Stimulated activated CD4-positive, alpha-beta T cell treated with anti-CD3 and anti-CD28 coated beads, TNF-alpha, amount 100 ng/mL, for 1 hour (primary cell): ENCODE measurements around the gene GPC3.
"Not testable (repeated sequence)": the region's sequence is repeated elsewhere in the genome, so short reads cannot be mapped to it uniquely, and the experiment has no call there.

Experiments used
- DNase-seq, 3 donors: peaks; one replicate each; pipeline ENCODE4 v3.0.0-alpha.2; 2020; ENCODE audit warnings: low read depth in 3 of 3, low spot score in 1 of 3

The GPC3 gene

DNA sequence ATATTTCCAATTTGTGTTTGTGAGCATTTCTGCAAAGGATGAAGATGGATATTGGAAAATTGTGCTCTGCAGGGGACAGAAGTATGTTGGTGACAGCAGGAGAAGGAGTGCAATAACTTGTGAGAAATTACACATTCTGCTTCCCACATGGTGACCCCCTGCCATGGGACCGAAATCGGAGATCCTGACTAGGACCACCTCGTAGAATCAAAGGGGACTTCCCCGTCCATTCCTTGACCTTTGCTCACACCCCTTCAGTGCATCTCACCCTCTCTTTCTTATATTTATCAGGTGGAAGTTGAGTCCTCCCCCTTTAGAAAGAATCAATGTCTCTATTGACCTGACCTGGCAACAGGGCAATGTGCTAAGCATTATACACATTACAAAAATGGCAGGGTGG, 451.2 kb downstream of the GPC3 start:
- DNase-seq, result no peak

DNA sequence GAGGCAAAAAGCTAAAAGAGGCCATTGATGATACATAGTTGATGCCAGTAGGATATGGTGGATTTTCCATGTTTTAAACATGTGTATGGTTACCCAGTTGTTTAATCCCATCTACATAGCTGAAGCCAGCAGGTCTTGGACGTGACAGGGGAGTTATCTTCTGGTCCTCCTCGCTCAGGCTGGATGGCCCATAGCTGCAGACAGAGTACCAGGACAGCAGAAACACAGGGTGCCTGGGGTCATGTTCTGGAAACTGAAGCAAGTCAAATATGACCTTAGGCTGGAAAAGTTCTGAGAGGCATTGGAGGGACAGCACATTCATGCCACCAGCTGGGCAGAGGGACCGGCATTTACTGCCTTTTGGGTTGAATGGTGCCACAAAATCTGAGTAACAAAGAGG, 452.1 kb downstream of the GPC3 start:
- DNase-seq, result no peak

DNA sequence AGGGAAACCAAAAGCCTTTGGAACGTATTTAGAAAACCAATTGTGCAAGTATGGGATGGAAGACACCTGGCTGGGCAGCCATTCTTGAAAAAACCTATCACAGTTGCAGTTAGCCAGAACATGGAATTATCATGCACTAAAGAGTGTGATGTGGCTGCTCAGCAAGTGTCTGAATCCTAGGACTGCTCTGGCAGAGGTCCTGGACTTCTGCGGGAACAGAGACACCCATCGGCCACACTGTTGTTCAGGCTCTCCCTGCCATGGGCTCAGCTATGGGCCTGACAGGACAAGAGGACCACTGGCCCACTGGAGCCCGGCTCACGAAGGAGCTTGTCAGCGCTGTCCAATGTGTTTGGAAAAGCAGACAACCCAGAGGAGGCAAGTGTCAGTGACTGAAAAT, 454.4 kb downstream of the GPC3 start:
- no peak for DNase-seq

DNA sequence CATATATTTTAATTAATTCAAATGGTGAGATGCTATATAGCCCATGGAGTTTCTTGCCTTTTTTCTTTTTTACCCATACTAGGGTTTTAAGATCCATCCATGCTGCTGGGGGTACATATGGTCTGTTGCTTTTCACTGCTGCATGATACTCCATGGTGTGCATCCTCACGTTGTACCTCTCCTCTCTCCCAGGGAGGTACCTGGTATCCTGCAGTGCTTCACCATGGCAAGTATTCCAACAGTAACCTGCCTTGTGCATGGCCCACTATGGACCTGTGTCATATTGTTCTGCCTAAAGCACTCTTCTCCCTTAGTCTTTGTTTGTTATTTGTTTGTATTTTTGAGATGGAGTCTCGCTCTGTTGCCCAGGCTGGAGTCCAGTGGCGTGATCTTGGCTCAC, 455.8 kb downstream of the GPC3 start:
- DNase-seq, result no peak

DNA sequence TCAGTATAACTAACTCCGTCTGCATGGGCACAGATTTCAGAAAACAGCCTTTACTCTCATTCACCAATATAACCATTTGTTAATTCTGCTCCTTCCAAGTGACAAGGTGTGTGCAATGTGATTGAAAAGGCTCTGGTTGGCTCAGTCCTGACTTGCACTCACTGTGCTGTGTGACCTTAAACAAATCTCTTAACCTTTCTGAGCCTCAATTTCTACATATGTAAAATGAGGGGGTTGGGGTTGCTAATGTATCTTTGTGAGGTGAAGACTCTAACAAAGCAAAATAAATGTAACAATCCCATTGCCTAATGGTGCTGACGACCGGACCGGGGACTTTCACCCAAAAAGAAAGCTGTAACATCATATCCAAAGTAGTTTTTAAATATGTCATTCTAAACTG, 457.6 kb downstream of the GPC3 start:
- no peak for DNase-seq

DNA sequence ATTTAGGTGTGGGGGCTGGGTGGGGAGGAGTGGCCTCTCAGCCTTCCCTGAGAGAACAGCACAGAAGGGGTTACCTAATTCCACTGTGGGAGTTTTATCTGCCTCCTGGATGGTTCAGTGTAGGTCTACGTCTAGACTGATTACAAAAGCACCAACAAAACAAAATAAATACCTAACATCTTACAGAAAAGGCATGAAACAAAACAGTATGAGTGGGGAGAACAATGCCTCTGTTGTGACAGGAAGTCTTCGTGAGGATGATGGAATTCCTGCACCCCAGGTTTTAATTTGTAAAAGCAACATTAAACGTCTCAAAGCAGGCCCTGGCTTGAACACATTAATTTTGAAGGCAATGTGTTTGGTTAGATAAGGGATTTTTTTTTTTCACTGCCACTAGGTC, 458.0 kb downstream of the GPC3 start:
- DNase-seq, result no peak

DNA sequence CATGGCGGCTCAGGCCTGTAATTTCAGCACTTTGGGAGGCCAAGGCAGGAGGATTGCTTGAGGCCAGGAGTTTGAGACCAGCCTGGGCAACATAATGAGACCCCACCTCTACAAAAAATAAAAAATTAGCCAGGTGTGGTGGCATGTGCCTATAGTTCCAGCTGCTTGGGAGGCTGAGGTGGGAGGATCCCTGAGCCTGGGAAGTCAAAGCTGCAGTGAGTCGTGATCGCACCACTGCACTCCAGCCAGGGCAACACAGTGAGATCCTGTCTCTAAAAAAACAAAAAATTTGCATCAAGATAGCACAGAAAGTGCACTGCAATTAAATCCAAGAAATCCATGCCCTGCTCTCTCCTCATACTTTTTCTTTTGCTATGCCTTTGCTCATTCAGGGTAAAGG, 458.6 kb downstream of the GPC3 start:
- DNase-seq, result not testable (repeated sequence)

DNA sequence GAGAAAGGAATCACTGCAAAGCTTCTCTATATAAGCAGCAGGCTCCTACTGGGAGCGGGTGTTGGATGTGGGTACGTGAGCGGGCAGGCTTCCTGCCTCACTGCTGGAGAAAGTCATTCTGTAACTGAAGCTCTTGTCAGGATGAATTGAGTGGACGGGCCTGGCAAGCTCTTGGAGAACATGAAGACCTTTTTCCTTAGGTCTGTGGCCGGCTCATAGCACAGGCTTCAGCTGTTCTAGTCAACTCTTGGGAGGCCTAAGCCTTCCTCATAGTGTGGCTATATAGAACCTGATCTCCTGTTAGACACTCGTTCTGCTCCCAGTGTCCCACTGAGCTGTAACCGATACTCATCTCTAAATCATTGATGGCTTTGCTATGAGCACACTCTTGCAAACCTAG, 461.9 kb downstream of the GPC3 start:
- DNase-seq, result no peak

DNA sequence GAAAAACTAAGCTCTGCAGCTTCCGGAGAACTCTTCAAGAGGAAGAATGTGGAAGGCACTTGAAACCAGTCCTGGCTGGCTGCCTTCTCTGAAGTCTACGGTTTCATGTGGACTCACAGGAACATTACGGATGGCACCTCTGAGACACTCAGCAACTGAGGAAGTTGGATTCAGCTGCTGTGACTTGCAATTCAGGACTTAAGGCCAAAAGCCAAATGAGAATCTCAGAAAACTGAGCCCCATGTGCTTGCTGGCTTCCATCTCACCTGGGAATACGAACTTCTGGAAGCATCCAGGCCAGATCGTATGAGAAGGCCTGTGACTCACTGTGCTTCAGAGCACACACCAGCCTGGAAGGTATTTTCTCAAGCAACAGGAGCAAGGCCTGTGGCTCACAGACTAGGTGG, 462.3 kb downstream of the GPC3 start:
- DNase-seq, result no peak

DNA sequence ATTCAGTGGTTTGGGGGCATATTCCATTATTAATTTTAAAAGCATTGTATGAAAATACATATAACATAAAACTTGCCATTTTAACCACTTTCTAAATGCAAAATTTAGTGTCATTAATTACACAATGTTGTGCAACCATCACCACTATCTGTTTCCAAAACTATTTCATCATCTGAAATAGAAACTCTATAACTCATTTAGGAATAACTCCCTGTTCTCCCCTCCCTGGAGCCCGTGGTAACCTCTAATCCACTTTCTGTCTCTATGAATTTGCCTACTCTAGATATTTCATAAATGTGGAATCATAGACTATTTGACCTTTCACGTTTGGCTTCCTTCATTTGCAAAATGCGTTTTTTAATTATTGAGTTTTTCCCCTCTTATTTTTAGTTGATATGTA, 468.7 kb downstream of the GPC3 start:
- DNase-seq, result no peak

DNA sequence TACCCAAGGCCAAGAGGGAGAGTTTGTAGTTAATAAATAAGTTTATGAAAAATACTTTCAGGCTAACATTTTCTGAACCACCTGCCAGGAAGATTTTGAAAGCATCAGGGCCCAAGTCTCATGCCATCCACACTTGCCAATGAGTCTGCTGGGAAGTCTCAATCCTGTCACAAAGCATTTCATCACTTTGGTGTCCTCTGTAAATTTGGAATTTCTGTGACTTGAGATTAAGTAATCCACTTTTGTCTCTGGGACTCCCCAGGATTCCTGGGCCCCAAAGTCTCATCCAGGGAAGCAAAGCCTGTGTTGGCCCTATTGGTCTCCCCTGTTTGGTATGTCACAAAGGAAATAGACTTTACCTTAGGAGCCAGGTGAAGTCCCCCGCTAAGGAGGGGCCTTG, 470.9 kb downstream of the GPC3 start:
- DNase-seq, result no peak

DNA sequence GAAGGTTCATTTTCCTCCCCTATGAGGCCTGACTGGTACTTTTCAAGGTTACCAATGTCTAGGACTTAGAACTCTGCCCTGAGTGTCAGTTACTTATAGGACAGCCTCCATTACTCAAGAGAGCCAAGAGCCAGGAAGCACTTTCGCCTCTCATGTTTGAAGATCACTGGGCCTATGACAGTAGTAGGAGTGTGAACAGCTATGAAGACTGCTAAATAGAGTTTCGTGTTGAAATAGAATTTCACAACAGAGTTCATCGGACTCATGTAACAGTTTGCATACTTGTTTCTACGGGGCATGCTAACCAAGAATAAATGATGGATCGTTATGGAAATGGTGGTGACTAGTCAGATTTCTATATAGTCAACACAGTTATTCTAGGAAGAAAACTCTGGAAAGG, 472.3 kb downstream of the GPC3 start:
- DNase-seq, result no peak

DNA sequence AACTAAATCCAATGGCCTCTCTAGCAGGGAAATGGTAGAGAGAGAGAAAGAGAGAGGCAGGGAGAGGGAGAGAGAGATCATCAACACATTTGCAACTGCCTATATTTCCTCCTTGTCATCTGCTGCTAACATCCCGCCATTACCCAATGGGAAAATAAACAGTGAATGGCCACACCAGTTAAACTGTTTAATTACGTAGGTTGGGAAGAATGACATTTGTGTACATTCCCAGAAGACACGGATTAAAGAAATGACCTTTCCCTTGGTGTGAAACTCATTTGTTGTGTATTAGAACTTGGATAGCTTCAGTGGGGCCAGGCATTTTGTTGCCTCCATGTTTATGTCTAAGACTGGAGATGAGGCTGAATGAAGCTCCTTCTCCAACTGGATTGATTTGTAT, 474.4 kb downstream of the GPC3 start:
- DNase-seq, result no peak

DNA sequence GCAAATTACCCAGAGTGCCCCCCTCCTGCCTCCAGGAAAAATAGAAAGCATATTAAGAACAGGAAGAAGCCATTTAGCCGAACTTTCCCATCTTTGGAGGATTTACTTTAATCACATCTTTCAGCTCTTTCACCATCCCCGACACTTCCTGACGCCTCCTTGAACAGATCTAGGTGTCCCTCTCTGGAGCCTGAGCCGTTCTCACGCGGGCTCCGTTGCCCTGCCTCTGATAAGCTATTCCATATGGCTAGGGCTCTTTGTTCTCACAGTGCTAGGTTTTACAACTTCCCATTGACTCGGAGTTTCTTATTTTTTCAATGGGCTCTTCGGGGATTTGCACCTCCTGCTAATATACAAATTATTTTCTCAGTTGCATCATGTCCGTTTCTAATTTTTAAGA, 488.0 kb downstream of the GPC3 start:
- no peak for DNase-seq

DNA sequence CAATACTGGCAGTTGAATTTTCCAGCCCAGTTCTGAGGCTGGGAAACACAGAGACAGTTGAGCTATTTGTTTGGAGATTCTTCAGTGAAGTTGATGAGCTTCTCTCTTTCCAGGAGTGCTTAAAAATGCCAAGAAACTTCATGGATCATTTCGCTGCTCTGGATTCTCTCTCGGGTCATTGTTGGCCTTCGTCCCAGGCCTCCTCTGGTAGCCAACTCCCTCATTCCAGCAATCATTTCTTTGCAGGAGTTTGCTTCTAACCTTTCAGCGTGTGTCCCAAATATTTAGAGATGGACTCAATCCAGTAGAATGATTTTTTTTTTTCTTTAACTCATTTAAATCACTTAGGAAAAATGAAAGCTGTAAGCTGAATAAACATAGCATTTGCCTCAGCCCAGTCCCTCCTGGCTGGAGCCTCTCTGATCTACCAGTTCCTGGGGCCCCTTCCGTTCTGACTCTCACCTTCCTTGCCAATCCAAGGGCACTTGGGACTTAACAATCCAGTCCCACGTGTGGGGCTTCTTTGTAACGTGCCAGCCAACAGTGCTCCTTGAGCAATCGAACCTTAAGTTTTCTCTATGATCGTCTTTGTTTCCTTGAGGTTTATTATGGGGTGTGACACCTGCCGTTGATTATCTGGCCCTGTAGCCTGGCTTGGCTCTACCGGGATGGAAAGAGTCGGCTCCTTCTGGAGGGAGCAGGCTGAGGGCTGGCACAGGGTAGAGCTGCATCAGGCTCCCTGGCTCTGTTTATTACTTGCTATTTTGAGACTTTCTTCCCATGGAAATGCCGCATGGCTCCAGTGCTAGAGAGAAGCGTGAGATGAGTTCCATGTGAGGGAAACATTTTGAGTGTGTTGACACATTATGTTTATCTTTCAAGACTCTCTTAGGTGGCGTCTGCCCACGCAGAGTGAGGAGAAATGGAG, 489.7 kb downstream of the GPC3 start:
- no peak for DNase-seq

DNA sequence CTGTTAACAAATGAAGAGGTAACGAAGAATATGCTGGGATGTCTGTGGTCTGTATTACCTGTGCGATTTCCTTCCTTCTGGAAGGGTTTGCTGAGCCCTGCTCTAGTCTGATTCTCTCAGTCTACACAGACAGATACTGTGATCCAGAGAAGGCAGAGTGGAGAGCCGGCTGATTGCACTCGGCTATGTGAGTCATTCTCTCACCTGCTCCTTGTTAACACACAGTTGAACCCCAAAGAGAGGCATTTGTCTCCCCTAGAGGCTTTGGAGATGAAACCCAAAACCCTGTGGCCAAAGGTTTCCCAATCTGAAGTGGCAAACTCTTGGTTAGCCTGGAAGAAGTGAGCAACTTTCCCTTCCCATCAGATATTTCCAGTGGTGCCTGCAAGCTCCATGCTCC, 492.0 kb downstream of the GPC3 start:
- no peak for DNase-seq

DNA sequence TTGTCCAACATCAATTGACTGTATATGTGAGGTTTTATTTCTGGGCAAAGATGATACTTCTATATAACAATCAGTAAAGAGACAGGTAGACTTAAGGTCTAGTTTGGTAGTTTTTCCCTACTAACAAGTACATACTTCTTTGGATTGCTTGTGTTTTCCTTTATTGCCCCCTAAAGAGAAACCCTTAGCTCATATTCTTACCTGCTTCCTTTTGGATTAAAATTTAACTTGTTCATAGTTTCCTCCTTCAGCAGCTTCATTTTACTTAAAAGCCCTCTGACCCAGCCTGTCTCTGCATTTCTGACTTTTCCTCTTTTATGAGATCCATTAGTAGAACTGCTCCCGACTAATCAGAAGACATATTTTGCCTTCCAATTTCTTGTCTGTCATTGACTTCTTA, 494.4 kb downstream of the GPC3 start:
- no peak for DNase-seq
